GM19467 (cell line): ENCODE measurements around the gene EPHA4.

Experiments used
- ATAC-seq: cut with Tn5 transposase; IDR thresholded peaks from one replicate; pipeline ENCODE4 v1.9.1; 2021; ENCODE audit warnings: mild to moderate bottlenecking, moderate library complexity; ENCODE audit not compliant: unreplicated experiment

The EPHA4 gene

GRCh38 chr2:221572821-221573429 lies 821 bp upstream of the EPHA4 start:
- peak; percentile 21 for ATAC-seq

GRCh38 chr2:221571551-221572218 lies 419 bp downstream of the EPHA4 start:
- ATAC-seq, result peak; percentile 4

- ATAC-seq, result no peak
These were observed 1.0 kb downstream of the EPHA4 start for GRCh38 chr2:221571025-221571550.

GRCh38 chr2:221570321-221570935 lies 1.7 kb downstream of the EPHA4 start:
- ATAC-seq, result no peak

GRCh38 chr2:221569871-221570270 lies 2.2 kb downstream of the EPHA4 start:
- ATAC-seq, result no peak

GRCh38 chr2:221569425-221569845 lies 2.7 kb downstream of the EPHA4 start:
- ATAC-seq, result no peak

- ATAC-seq, result no peak
These were observed 3.8 kb downstream of the EPHA4 start for GRCh38 chr2:221568299-221568698.

- no peak for ATAC-seq
These were observed 4.3 kb downstream of the EPHA4 start for GRCh38 chr2:221567809-221568208.

- no peak for ATAC-seq
These were observed 4.8 kb downstream of the EPHA4 start for GRCh38 chr2:221567231-221567760.

GRCh38 chr2:221563270-221563985 lies 8.7 kb downstream of the EPHA4 start:
- ATAC-seq, result no peak

GRCh38 chr2:221562226-221562625 lies 9.9 kb downstream of the EPHA4 start:
- no peak for ATAC-seq

- no peak for ATAC-seq
These were observed 10.3 kb downstream of the EPHA4 start for GRCh38 chr2:221561770-221562169.

- ATAC-seq, result no peak
These were observed 12.1 kb downstream of the EPHA4 start for GRCh38 chr2:221559991-221560390.

GRCh38 chr2:221558107-221558506 lies 14.0 kb downstream of the EPHA4 start:
- ATAC-seq, result no peak

GRCh38 chr2:221555494-221555846 lies 16.6 kb downstream of the EPHA4 start:
- ATAC-seq, result peak; percentile 37

- ATAC-seq, result peak; percentile 96
These were observed 17.2 kb downstream of the EPHA4 start for GRCh38 chr2:221554769-221555493.

GRCh38 chr2:221553333-221553732 lies 18.8 kb downstream of the EPHA4 start:
- no peak for ATAC-seq

- ATAC-seq, result no peak
These were observed 19.8 kb downstream of the EPHA4 start for GRCh38 chr2:221552291-221552690.

- peak; percentile 40 for ATAC-seq
These were observed 20.2 kb downstream of the EPHA4 start for GRCh38 chr2:221551864-221552263.

- peak; percentile 87 for ATAC-seq
These were observed 23.0 kb downstream of the EPHA4 start for GRCh38 chr2:221549143-221549542.
